ENCODE results near the gene C17orf107. TPM values are rescaled to one million over a fixed set of nuclear protein-coding genes. Genes with fewer than 3 reads are reported as not detected.
A peak's percentile ranks its signal among the peaks of the same experiment; 100 is the strongest.

The C17orf107 gene
- total RNA-seq, result 4.0 and 5.3 TPM in 2 replicates

GRCh38 chr17:4899341-4900230 lies at the start of gene C17orf107:
TSS of gene C17orf107 (plus strand) at chr17:4899536. CDS start at chr17:4899763, 227 bp downstream.
- peak within 1 kb of the TSS; percentile 56 for H3K27ac ChIP-seq (ENCODE audit: low read depth, low read length)
- peaks cover 4% of the 10 kb centered on the region for H3K27me3 ChIP-seq (ENCODE audit: insufficient read depth, low read length)
- H3K79me2 ChIP-seq (ENCODE audit: insufficient read depth, low read length), result no peaks in the 10 kb centered on the region
- H2AFZ ChIP-seq (ENCODE audit: low read length), result peak within 1 kb of the TSS; percentile 87
- H4K20me1 ChIP-seq (ENCODE audit: insufficient read depth, low read length), result peaks cover 8% of the 10 kb centered on the region
- peak; percentile 97 for DNase-seq (ENCODE audit: insufficient read length, low spot score, missing footprints)
- H3K4me2 ChIP-seq (ENCODE audit: insufficient read depth, low read length), result peak within 1 kb of the TSS; percentile 85
- peaks cover 21% of the 10 kb centered on the region for H3K36me3 ChIP-seq (ENCODE audit: insufficient read depth, low read length)
- no peak for TF ChIP-seq CTCF (IDR thresholded peaks at IDR 0.05; ENCODE audit: extremely low read depth, low read depth, low read length)
- peaks cover 17% of the 10 kb centered on the region for H3K4me1 ChIP-seq (ENCODE audit: insufficient read depth, low read length)
- no peaks in the 10 kb centered on the region for H3K9me3 ChIP-seq (ENCODE audit: low read depth, low read length)
- H3K4me3 ChIP-seq (ENCODE audit: insufficient read depth, low read length), result peak within 1 kb of the TSS; percentile 72

- H3K27ac ChIP-seq (ENCODE audit: low read depth, low read length), result no peak overlapping the region
- peaks cover 66% of the 10 kb centered on the region for H4K20me1 ChIP-seq (ENCODE audit: insufficient read depth, low read length)
- H3K9me3 ChIP-seq (ENCODE audit: low read depth, low read length), result no peaks in the 10 kb centered on the region
- H2AFZ ChIP-seq (ENCODE audit: low read length), result no peak overlapping the region
- H3K4me1 ChIP-seq (ENCODE audit: insufficient read depth, low read length), result peaks cover 9% of the 10 kb centered on the region
- H3K36me3 ChIP-seq (ENCODE audit: insufficient read depth, low read length), result no peaks in the 10 kb centered on the region
- peaks cover 63% of the 10 kb centered on the region for H3K79me2 ChIP-seq (ENCODE audit: insufficient read depth, low read length)
- H3K4me2 ChIP-seq (ENCODE audit: insufficient read depth, low read length), result no peak overlapping the region
- H3K4me3 ChIP-seq (ENCODE audit: insufficient read depth, low read length), result no peak overlapping the region
- DNase-seq (ENCODE audit: insufficient read length, low spot score, missing footprints), result no peak
- no peak for TF ChIP-seq CTCF (IDR thresholded peaks at IDR 0.05; ENCODE audit: extremely low read depth, low read depth, low read length)
- no peaks in the 10 kb centered on the region for H3K27me3 ChIP-seq (ENCODE audit: insufficient read depth, low read length)
Measured at GRCh38 chr17:4850246-4850645, 49.1 kb upstream of the C17orf107 start.

- no peaks in the 10 kb centered on the region for H3K36me3 ChIP-seq (ENCODE audit: insufficient read depth, low read length)
- peak; percentile 36 for DNase-seq (ENCODE audit: insufficient read length, low spot score, missing footprints)
- H3K27ac ChIP-seq (ENCODE audit: low read depth, low read length), result no peak overlapping the region
- H3K9me3 ChIP-seq (ENCODE audit: low read depth, low read length), result no peaks in the 10 kb centered on the region
- no peak overlapping the region for H3K4me3 ChIP-seq (ENCODE audit: insufficient read depth, low read length)
- no peak overlapping the region for H3K4me2 ChIP-seq (ENCODE audit: insufficient read depth, low read length)
- TF ChIP-seq CTCF (IDR thresholded peaks at IDR 0.05; ENCODE audit: extremely low read depth, low read depth, low read length), result no peak
- H3K4me1 ChIP-seq (ENCODE audit: insufficient read depth, low read length), result peaks cover 9% of the 10 kb centered on the region
- peaks cover 61% of the 10 kb centered on the region for H3K79me2 ChIP-seq (ENCODE audit: insufficient read depth, low read length)
- H4K20me1 ChIP-seq (ENCODE audit: insufficient read depth, low read length), result peaks cover 60% of the 10 kb centered on the region
- H3K27me3 ChIP-seq (ENCODE audit: insufficient read depth, low read length), result no peaks in the 10 kb centered on the region
- no peak overlapping the region for H2AFZ ChIP-seq (ENCODE audit: low read length)
Measured at GRCh38 chr17:4851084-4851483, 48.3 kb upstream of the C17orf107 start.

- Histone ChIP-seq H3K36me3 (ENCODE audit: insufficient read depth, low read length) (no peaks in the 10 kb centered on the region), H3K79me2 (ENCODE audit: insufficient read depth, low read length) (peaks cover 59% of the 10 kb centered on the region), H3K27me3 (ENCODE audit: insufficient read depth, low read length) (no peaks in the 10 kb centered on the region), H3K4me3 (ENCODE audit: insufficient read depth, low read length) (no peak overlapping the region), H3K27ac (ENCODE audit: low read depth, low read length) (peak overlapping the region; percentile 8), H4K20me1 (ENCODE audit: insufficient read depth, low read length) (peaks cover 45% of the 10 kb centered on the region), H3K4me1 (ENCODE audit: insufficient read depth, low read length) (peaks cover 9% of the 10 kb centered on the region), H3K4me2 (ENCODE audit: insufficient read depth, low read length) (peak overlapping the region; percentile 14), H2AFZ (ENCODE audit: low read length) (no peak overlapping the region), H3K9me3 (ENCODE audit: low read depth, low read length) (no peaks in the 10 kb centered on the region)
- TF ChIP-seq CTCF (IDR thresholded peaks at IDR 0.05; ENCODE audit: extremely low read depth, low read depth, low read length), result no peak
- DNase-seq (ENCODE audit: insufficient read length, low spot score, missing footprints), result peak; percentile 93
Measured at GRCh38 chr17:4852567-4853207, 46.6 kb upstream of the C17orf107 start.
